ENCODE measurements around the gene GCA. TPM values are rescaled to one million over a fixed set of nuclear protein-coding genes. Genes with fewer than 3 reads are reported as not detected.

The GCA gene
- total RNA-seq, 2 experiments from 2014 or later, result 20.8 to 21.5 TPM

GRCh38 chr2:162318328-162319180 lies 25.4 kb upstream of the GCA start, which contains the start of gene IFIH1:
Gene IFIH1, minus strand, starts transcription at chr2:162318684. Its CDS starts 377 bp downstream, at chr2:162318307.
- H3K9me3 Mint-ChIP-seq, result no peaks in the 10 kb centered on the region
- peak within 1 kb of the TSS; percentile 98 for H3K27ac Mint-ChIP-seq
- H3K27me3 Mint-ChIP-seq, result no peaks in the 10 kb centered on the region
- peak; percentile 78 for DNase-seq
- H3K4me1 Mint-ChIP-seq, result peaks cover 53% of the 10 kb centered on the region
- peaks cover 19% of the 10 kb centered on the region for H3K36me3 Mint-ChIP-seq
- peak within 1 kb of the TSS; percentile 91 for H3K4me3 Mint-ChIP-seq

- no peak for DNase-seq
- peaks cover 36% of the 10 kb centered on the region for H3K4me1 Mint-ChIP-seq
- no peak overlapping the region for H3K27ac Mint-ChIP-seq
- H3K9me3 Mint-ChIP-seq, result no peaks in the 10 kb centered on the region
- peak overlapping the region; percentile 22 for H3K4me3 Mint-ChIP-seq
- no peaks in the 10 kb centered on the region for H3K27me3 Mint-ChIP-seq
- peaks cover 8% of the 10 kb centered on the region for H3K36me3 Mint-ChIP-seq
Observed at GRCh38 chr2:162320864-162321517, 22.9 kb upstream of the GCA start.

GRCh38 chr2:162324953-162325352 lies 19.0 kb upstream of the GCA start:
- Mint-ChIP-seq H3K36me3 (no peaks in the 10 kb centered on the region), H3K27ac (no peak overlapping the region), H3K4me3 (no peak overlapping the region), H3K4me1 (peaks cover 15% of the 10 kb centered on the region), H3K27me3 (no peaks in the 10 kb centered on the region), H3K9me3 (no peaks in the 10 kb centered on the region)
- DNase-seq, result no peak

- DNase-seq, result no peak
- no peak overlapping the region for H3K4me3 Mint-ChIP-seq
- H3K27ac Mint-ChIP-seq, result no peak overlapping the region
- H3K36me3 Mint-ChIP-seq, result no peaks in the 10 kb centered on the region
- no peaks in the 10 kb centered on the region for H3K27me3 Mint-ChIP-seq
- H3K9me3 Mint-ChIP-seq, result no peaks in the 10 kb centered on the region
- no peaks in the 10 kb centered on the region for H3K4me1 Mint-ChIP-seq
Observed at GRCh38 chr2:162327134-162327769, 16.7 kb upstream of the GCA start.

GRCh38 chr2:162327806-162328205 lies 16.1 kb upstream of the GCA start:
- H3K27me3 Mint-ChIP-seq, result no peaks in the 10 kb centered on the region
- no peak overlapping the region for H3K27ac Mint-ChIP-seq
- H3K36me3 Mint-ChIP-seq, result no peaks in the 10 kb centered on the region
- no peak for DNase-seq
- H3K9me3 Mint-ChIP-seq, result no peaks in the 10 kb centered on the region
- H3K4me1 Mint-ChIP-seq, result no peaks in the 10 kb centered on the region
- no peak overlapping the region for H3K4me3 Mint-ChIP-seq

- Mint-ChIP-seq H3K4me1 (no peaks in the 10 kb centered on the region), H3K36me3 (no peaks in the 10 kb centered on the region), H3K9me3 (no peaks in the 10 kb centered on the region), H3K27ac (no peak overlapping the region), H3K27me3 (no peaks in the 10 kb centered on the region), H3K4me3 (no peak overlapping the region)
- no peak for DNase-seq
Observed at GRCh38 chr2:162328424-162329157, 15.3 kb upstream of the GCA start.

GRCh38 chr2:162330881-162331280 lies 13.1 kb upstream of the GCA start:
- no peaks in the 10 kb centered on the region for H3K9me3 Mint-ChIP-seq
- DNase-seq, result no peak
- H3K4me3 Mint-ChIP-seq, result no peak overlapping the region
- no peaks in the 10 kb centered on the region for H3K4me1 Mint-ChIP-seq
- no peaks in the 10 kb centered on the region for H3K27me3 Mint-ChIP-seq
- H3K36me3 Mint-ChIP-seq, result no peaks in the 10 kb centered on the region
- H3K27ac Mint-ChIP-seq, result no peak overlapping the region

- no peaks in the 10 kb centered on the region for H3K27me3 Mint-ChIP-seq
- H3K4me3 Mint-ChIP-seq, result no peak overlapping the region
- no peaks in the 10 kb centered on the region for H3K36me3 Mint-ChIP-seq
- H3K4me1 Mint-ChIP-seq, result no peaks in the 10 kb centered on the region
- H3K27ac Mint-ChIP-seq, result no peak overlapping the region
- H3K9me3 Mint-ChIP-seq, result no peaks in the 10 kb centered on the region
- no peak for DNase-seq
Observed at GRCh38 chr2:162333968-162334367, 10.0 kb upstream of the GCA start.

- Mint-ChIP-seq H3K27me3 (no peaks in the 10 kb centered on the region), H3K4me3 (no peak overlapping the region), H3K9me3 (no peaks in the 10 kb centered on the region), H3K27ac (no peak overlapping the region), H3K36me3 (no peaks in the 10 kb centered on the region), H3K4me1 (no peaks in the 10 kb centered on the region)
- DNase-seq, result no peak
Observed at GRCh38 chr2:162337868-162338267, 6.1 kb upstream of the GCA start.

- Mint-ChIP-seq H3K27ac (no peak overlapping the region), H3K4me3 (no peak overlapping the region), H3K27me3 (no peaks in the 10 kb centered on the region), H3K4me1 (peaks cover 11% of the 10 kb centered on the region), H3K9me3 (peaks cover 1% of the 10 kb centered on the region), H3K36me3 (no peaks in the 10 kb centered on the region)
- no peak for DNase-seq
Observed at GRCh38 chr2:162340822-162341221, 3.1 kb upstream of the GCA start.

- H3K9me3 Mint-ChIP-seq, result peaks cover 1% of the 10 kb centered on the region
- peaks cover 14% of the 10 kb centered on the region for H3K4me1 Mint-ChIP-seq
- H3K27me3 Mint-ChIP-seq, result no peaks in the 10 kb centered on the region
- no peak for DNase-seq
- H3K27ac Mint-ChIP-seq, result no peak overlapping the region
- no peaks in the 10 kb centered on the region for H3K36me3 Mint-ChIP-seq
- no peak overlapping the region for H3K4me3 Mint-ChIP-seq
Observed at GRCh38 chr2:162342321-162342720, 1.6 kb upstream of the GCA start.

GRCh38 chr2:162342841-162343240 lies 1.1 kb upstream of the GCA start:
- H3K9me3 Mint-ChIP-seq, result peaks cover 1% of the 10 kb centered on the region
- H3K4me3 Mint-ChIP-seq, result no peak overlapping the region
- DNase-seq, result no peak
- H3K27ac Mint-ChIP-seq, result no peak overlapping the region
- peaks cover 14% of the 10 kb centered on the region for H3K4me1 Mint-ChIP-seq
- no peaks in the 10 kb centered on the region for H3K27me3 Mint-ChIP-seq
- H3K36me3 Mint-ChIP-seq, result no peaks in the 10 kb centered on the region

GRCh38 chr2:162343492-162343823 lies 474 bp upstream of the GCA start:
- DNase-seq, result no peak
- peak overlapping the region; percentile 75 for H3K27ac Mint-ChIP-seq
- peaks cover 1% of the 10 kb centered on the region for H3K9me3 Mint-ChIP-seq
- no peaks in the 10 kb centered on the region for H3K36me3 Mint-ChIP-seq
- H3K27me3 Mint-ChIP-seq, result no peaks in the 10 kb centered on the region
- peak overlapping the region; percentile 88 for H3K4me3 Mint-ChIP-seq
- H3K4me1 Mint-ChIP-seq, result peaks cover 14% of the 10 kb centered on the region

- Mint-ChIP-seq H3K36me3 (no peaks in the 10 kb centered on the region), H3K4me3 (peak overlapping the region; percentile 88), H3K27me3 (no peaks in the 10 kb centered on the region), H3K9me3 (peaks cover 1% of the 10 kb centered on the region), H3K27ac (peak overlapping the region; percentile 69), H3K4me1 (peaks cover 14% of the 10 kb centered on the region)
- no peak for DNase-seq
Observed at GRCh38 chr2:162344617-162344950, 652 bp downstream of the GCA start.

- Mint-ChIP-seq H3K9me3 (no peaks in the 10 kb centered on the region), H3K27me3 (no peaks in the 10 kb centered on the region), H3K4me1 (no peaks in the 10 kb centered on the region), H3K36me3 (no peaks in the 10 kb centered on the region), H3K27ac (no peak overlapping the region), H3K4me3 (no peak overlapping the region)
- no peak for DNase-seq
Observed at GRCh38 chr2:162365392-162365791, 21.5 kb downstream of the GCA start.
